Midbrain (tissue), 1 donor: ENCODE data around the gene AOAH.

Source experiments
- DNase-seq: peaks from one replicate; lab custom pipeline; 2025; lab: John Stamatoyannopoulos, UW

The AOAH gene

GRCh38 chr7:36600869-36601530 lies 123.3 kb downstream of the AOAH start:
- no peak for DNase-seq

DNA sequence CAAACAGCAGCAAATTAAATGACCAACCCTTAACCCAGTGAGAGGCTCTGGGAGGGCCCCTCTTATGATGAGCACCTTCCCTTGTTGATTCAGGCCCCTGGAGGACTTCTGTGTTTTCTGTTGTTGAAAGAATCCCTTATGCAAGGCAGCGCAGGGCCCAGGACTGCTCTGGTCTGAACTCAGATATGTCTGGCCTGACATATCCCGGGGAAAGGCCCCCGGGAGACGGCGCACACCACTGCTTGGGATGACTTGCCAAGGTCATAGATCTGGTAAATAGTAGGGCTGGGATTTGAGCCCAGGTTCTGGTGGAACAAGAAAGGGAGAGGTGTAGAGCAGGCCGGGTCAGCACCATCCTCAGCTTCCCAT lies 124.0 kb downstream of the AOAH start:
- no peak for DNase-seq

- DNase-seq, result no peak
These were observed 124.5 kb downstream of the AOAH start for GRCh38 chr7:36599645-36600313.

GRCh38 chr7:36598054-36598674 lies 126.1 kb downstream of the AOAH start:
- DNase-seq, result no peak

DNA sequence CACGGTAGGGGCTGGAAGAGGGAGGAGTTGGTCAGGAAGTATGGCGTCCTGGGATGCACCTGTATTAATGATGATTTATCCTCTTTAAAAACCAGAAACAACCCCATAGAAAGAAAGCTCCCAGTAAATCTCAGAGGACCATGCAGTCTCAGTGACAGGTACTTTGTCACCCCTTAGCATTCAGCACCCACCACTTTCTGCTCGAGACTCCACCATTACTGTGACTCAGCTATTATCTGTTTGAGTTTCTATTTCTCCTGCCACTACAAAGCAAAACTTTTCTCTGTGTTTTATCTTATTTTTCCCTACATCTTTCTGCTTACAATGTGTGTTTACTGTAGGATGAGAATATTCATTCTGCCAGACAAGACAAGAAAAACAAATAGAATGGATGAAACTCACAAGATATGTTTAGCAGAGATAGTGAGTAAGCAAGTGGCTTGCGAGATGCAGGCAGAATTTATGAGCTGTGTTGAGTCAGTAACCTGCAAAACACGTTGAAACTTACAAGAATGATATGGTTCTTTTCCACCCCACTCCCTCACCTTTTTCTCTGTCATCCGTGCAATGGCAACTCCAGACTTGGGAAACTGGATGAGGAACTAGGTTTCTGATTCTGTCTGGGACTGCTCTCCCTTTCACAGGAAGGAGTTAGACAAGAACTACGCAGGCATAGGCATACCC lies 127.1 kb downstream of the AOAH start:
- no peak for DNase-seq

GRCh38 chr7:36594445-36594844 lies 129.8 kb downstream of the AOAH start:
- DNase-seq, result no peak

GRCh38 chr7:36591636-36592035 lies 132.7 kb downstream of the AOAH start:
- no peak for DNase-seq

- no peak for DNase-seq
These were observed 134.9 kb downstream of the AOAH start for GRCh38 chr7:36589391-36589790.

GRCh38 chr7:36583318-36583717 lies 141.0 kb downstream of the AOAH start:
- no peak for DNase-seq

GRCh38 chr7:36575832-36576231 lies 148.5 kb downstream of the AOAH start:
- no peak for DNase-seq

GRCh38 chr7:36573066-36573465 lies 151.2 kb downstream of the AOAH start:
- DNase-seq, result no peak

- DNase-seq, result no peak
These were observed 153.1 kb downstream of the AOAH start for GRCh38 chr7:36571190-36571560.

DNA sequence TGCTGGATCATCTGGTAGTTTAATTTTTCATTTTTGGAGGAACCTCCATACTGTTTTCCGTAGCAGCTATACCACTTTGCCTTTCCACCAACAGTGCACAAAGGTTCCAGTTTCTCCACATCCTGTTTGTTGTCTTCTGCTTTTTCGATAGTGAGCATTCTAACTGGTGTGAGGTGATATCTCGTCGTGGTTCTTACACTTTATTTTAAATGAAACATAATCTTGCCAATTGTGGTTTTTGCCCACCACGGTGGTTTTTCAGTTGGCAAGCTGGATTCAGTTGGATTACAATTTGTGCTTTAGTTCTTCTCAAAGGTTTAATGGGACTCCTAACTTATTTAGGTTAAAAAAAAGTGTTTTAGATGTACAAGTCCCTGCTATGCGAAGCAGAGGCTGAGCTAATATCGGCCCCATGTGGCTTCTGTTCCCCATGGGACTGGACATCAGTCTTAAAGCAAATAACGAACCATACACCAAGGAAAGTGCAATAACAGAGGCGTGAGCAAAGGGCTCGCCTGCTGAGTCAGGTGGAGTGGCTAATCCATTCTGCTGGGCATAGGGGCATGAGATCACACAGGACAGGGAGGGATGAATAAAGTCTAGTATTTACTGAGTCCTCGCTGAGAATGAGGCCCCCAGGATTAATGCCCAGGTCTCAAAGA lies 153.6 kb downstream of the AOAH start:
- DNase-seq, result no peak

GRCh38 chr7:36568452-36568849 lies 155.8 kb downstream of the AOAH start:
- no peak for DNase-seq

DNA sequence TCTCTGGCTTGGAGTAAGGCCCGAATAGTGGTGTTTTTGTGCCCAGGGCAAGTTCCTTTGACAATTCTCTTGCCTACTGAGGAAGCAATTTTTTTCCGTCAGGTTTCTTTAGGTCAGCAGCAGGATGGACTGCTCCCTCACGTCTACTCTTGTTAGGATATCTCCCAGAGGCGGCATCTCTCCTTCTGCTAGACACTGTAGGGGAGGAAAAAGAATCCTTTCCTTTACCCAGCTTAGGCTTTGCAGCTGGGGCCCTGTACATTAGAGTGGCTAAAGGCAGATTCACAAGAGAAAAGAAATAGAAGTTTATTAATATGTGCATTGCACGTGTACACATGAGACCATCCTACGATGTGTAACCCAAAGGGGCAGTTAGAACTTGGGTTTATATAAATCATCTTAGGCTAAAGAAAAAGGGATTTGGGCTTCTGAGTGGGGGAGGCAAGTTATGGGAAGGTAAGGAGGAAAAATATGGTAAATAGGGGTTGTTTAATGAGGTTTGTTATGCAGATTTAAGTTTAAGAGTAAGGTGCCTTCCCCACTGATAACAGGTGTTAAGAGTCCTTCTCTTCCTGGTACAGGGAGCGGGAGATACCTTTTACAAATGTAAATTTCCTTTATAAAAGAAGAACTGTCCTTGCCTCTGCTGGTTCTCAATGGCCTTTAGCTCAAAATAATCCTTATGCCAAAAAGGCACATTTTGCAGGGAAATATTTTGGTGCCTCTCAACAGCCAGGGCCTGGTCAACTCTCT lies 156.4 kb downstream of the AOAH start:
- no peak for DNase-seq

DNA sequence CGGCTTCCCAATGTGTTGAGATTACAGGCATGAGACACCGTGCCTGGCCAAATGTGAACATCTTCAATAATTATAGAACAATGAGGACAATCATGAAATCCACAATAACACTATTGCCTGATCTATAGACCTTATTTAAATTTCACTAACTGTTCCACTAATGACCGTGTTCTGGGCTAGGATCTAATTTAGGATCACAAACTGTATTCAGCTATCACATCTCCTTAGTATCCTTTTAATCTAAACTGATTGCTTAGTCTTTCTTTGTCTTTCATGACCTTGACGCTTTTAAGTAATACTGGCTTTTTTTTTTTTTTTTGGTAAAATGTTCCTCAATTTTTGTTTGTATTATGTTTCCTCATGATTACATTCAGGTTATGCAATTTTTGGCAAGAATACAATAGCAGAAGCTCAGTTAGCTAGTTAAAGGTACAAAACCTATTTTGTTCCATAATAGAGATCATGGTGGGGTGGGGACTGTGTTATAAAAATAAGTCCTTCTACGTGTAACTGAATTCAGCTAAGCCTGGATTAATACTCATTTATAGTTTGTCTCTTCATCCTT lies 158.4 kb downstream of the AOAH start:
- DNase-seq, result no peak

DNA sequence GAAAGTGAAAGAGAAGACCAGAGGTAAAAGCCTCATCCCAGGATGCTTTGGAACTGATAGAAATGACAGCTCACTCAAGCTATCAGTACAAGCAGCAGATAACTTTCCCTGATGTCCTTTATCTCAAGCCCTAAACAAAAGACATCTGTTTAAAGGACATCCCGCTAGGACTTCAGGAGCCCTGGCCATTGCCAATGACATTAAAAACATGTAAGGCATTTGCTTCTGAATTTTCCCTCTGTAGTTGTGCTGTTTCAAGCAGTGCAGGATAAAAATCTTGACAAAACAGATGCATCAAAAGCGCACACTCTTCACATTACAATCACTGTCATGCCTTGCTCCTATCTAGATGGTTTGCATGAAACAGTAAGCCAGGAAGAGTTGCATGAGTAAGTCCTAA lies 159.8 kb downstream of the AOAH start:
- no peak for DNase-seq

DNA sequence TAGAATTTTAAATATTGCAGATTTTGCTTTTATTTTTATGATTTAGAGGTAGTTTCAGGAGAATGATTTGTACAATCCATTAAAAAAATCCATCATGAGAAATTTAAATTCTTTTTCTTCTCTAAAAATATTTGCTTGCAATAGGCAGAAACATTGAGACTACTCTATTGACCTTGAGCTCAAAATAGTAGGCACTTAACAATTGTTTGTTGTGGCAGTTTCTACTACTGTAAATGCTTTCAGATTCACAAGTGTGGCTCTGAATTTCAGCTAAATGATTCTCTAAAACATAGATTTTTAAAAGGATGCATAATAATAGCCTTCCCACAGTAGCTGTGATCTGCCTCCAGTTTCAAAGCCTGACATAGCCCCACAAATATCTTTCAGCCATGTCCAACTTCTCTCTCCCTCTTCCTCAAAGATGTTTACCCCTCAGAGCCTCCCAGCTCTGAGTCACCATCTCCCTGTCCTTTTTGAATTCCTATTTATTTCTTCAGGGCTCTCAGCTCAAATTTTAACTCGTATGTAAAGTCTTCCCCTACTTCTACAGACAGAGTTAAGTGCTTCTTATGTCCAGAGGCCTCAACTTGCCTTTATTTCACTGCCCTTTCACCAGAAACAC lies 160.5 kb downstream of the AOAH start:
- DNase-seq, result no peak

DNA sequence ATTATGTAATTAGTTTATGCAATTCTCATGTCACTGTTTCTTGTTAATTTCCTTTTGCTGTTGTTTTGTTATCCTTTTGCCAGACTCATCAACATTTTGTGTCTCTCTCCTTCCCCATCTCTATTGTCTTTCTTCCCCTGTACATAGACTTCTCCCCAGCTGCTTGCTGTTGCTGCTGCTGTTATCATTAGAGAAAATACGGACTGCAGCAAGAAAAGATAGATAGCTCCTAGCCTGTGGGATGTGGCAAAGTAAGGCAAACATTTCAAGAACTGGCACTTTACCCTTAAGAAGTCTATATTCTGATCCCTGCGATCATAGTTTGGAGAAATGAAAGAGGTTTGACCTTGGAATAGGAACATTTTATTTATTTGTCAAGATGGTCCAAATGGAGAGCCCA lies 162.2 kb downstream of the AOAH start:
- no peak for DNase-seq

DNA sequence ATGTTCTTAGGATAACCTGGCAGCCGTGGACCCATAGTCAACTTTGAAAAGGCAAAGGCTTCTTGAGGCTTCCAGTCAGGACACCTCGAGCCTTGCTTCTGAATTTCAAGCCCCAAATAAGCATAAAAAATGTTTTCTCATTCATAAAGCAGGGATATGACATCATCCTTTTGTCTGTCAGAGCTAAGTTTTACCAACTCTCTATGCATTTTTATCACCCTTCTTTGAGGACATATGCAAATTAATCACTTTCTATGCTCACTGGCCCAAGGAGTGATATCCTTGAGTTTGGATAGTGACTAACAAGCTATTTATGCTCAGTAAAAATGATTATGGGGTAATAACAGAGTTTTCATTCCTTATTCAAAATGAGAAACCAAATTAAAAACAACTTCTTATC lies 175.3 kb downstream of the AOAH start:
- no peak for DNase-seq

DNA sequence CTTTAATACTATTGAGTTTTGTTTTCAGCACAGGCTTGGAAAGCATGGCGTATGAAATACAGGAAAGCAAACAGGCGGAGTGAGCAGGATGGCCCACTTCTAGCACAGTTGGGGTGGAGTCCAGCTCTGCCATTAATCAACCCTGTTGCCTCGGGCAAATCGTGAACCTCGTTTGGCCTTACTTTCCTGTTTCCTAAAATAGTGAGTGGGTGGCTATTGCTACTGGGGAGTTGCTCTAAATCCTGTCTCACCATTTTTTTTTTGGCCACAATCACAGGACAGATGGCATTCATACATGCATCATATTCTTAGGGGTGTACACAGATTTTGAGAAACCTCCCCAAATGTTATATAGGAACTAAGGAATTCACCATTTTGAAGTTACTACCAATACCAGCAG lies 176.9 kb downstream of the AOAH start:
- DNase-seq, result no peak
